H9 (cell line): ENCODE results near the gene ZFPM1. TPM values are rescaled to one million over a fixed set of nuclear protein-coding genes. Genes with fewer than 3 reads are reported as not detected.

Source experiments
- DNase-seq: peaks from one replicate; pipeline ENCODE4 v3.0.0-alpha.2; 2017
- H2AFZ ChIP-seq: one replicate; pipeline ENCODE4 v1.6.1; 2013; ENCODE audit warnings: mild to moderate bottlenecking, low read length, control low read depth, moderate library complexity
- H2AK5ac ChIP-seq: 2 replicates; pipeline ENCODE4 v1.6.1; 2013; ENCODE audit warnings: low read length, control low read depth, mixed read lengths; ENCODE audit not compliant: insufficient read length
- H2BK120ac ChIP-seq: one replicate; pipeline ENCODE4 v1.6.1; 2013; ENCODE audit warnings: low read depth, mild to moderate bottlenecking, low read length, control low read depth, inconsistent platforms; ENCODE audit not compliant: poor library complexity, severe bottlenecking
- H2BK12ac ChIP-seq: 2 replicates; pipeline ENCODE4 v1.6.1; 2013; ENCODE audit warnings: low read length, control low read depth, mixed read lengths, low read depth; ENCODE audit not compliant: insufficient read length
- H2BK15ac ChIP-seq: 2 replicates; pipeline ENCODE4 v1.6.1; 2013; ENCODE audit warnings: low read depth, low read length, control low read depth
- H2BK20ac ChIP-seq: one replicate; pipeline ENCODE4 v1.6.1; 2013; ENCODE audit warnings: low read depth, mild to moderate bottlenecking, low read length, control low read depth, inconsistent platforms; ENCODE audit not compliant: poor library complexity, severe bottlenecking
- H2BK5ac ChIP-seq: 2 replicates; pipeline ENCODE4 v1.6.1; 2013; ENCODE audit warnings: low read length, control low read depth, mixed read lengths; ENCODE audit not compliant: insufficient read length
- H3K14ac ChIP-seq: 2 replicates; pipeline ENCODE4 v1.6.1; 2013; ENCODE audit warnings: low read length, control low read depth; ENCODE audit not compliant: insufficient read depth
- H3K18ac ChIP-seq: 2 replicates; pipeline ENCODE4 v1.6.1; 2013; ENCODE audit warnings: low read depth, mild to moderate bottlenecking, mixed read lengths, low read length, control low read depth; ENCODE audit not compliant: insufficient read length
- H3K23ac ChIP-seq: 2 replicates; pipeline ENCODE4 v1.6.1; 2013; ENCODE audit warnings: low read length, control low read depth, mixed read lengths, low read depth; ENCODE audit not compliant: insufficient read length
- H3K23me2 ChIP-seq: 2 replicates; pipeline ENCODE4 v1.6.1; 2013; ENCODE audit warnings: low read depth, mild to moderate bottlenecking, mixed read lengths, low read length, control low read depth; ENCODE audit not compliant: insufficient read length, poor library complexity, severe bottlenecking
- H3K27ac ChIP-seq: 2 replicates; pipeline ENCODE4 v1.5.1; 2013; ENCODE audit warnings: low read length, control low read depth, mixed read lengths, low read depth; ENCODE audit not compliant: insufficient read length
- H3K27me3 ChIP-seq: 2 replicates; pipeline ENCODE4 v1.6.1; 2013; ENCODE audit warnings: low read length, control low read depth, inconsistent platforms; ENCODE audit not compliant: insufficient read depth
- H3K4ac ChIP-seq: 2 replicates; pipeline ENCODE4 v1.6.1; 2013; ENCODE audit warnings: low read depth, mild to moderate bottlenecking, control low read depth, inconsistent platforms, low read length, moderate library complexity
- H3K4me1 ChIP-seq: 2 replicates; pipeline ENCODE4 v1.6.1; 2013; ENCODE audit warnings: low read length, control low read depth, inconsistent platforms; ENCODE audit not compliant: insufficient read depth
- H3K4me2 ChIP-seq: 2 replicates; pipeline ENCODE4 v1.6.1; 2013; ENCODE audit warnings: low read length, control low read depth, mixed read lengths; ENCODE audit not compliant: insufficient read length, insufficient read depth
- H3K56ac ChIP-seq: 2 replicates; pipeline ENCODE4 v1.6.1; 2013; ENCODE audit warnings: low read depth, mild to moderate bottlenecking, mixed read lengths, low read length, control low read depth; ENCODE audit not compliant: insufficient read length
- H3K79me1 ChIP-seq: 2 replicates; pipeline ENCODE4 v1.6.1; 2013; ENCODE audit warnings: low read depth, mild to moderate bottlenecking, moderate library complexity, low read length, control low read depth, inconsistent platforms; ENCODE audit not compliant: insufficient read depth, poor library complexity, severe bottlenecking
- H3K79me2 ChIP-seq: 2 replicates; pipeline ENCODE4 v1.6.1; 2013; ENCODE audit warnings: low read length, control low read depth, inconsistent platforms; ENCODE audit not compliant: insufficient read depth
- H3K9ac ChIP-seq: 2 replicates; pipeline ENCODE4 v1.6.1; 2013; ENCODE audit warnings: low read length, control low read depth, mixed read lengths; ENCODE audit not compliant: insufficient read length; ENCODE audit errors: extremely low read depth
- H3K9me3 ChIP-seq: one replicate; pipeline ENCODE4 v1.6.1; 2013; ENCODE audit warnings: low read depth, low read length, inconsistent platforms; ENCODE audit not compliant: control insufficient read depth
- H3T11ph ChIP-seq: one replicate; pipeline ENCODE4 v1.6.1; 2013; ENCODE audit warnings: mild to moderate bottlenecking, low read length, control low read depth, inconsistent platforms
- H4K20me1 ChIP-seq: one replicate; pipeline ENCODE4 v1.6.1; 2013; ENCODE audit not compliant: control insufficient read depth, insufficient read length, insufficient read depth
- H4K5ac ChIP-seq: 2 replicates; pipeline ENCODE4 v1.6.1; 2013; ENCODE audit warnings: low read depth, mild to moderate bottlenecking, mixed read lengths, low read length, control low read depth; ENCODE audit not compliant: insufficient read length
- H4K8ac ChIP-seq: replicated peaks from 2 replicates; pipeline ENCODE4 v1.6.1; 2013; ENCODE audit warnings: low read length, control low read depth, mixed read lengths, low read depth; ENCODE audit not compliant: insufficient read length
- H4K91ac ChIP-seq: 2 replicates; pipeline ENCODE4 v1.6.1; 2013; ENCODE audit warnings: low read depth, mild to moderate bottlenecking, moderate library complexity, mixed read lengths, low read length, control low read depth; ENCODE audit not compliant: insufficient read length
- H3K27ac Mint-ChIP-seq, 3 experiments: 2 replicates in 2 of 3; 3 replicates in 1 of 3; pipeline ENCODE4 v1.8.0; 2020 to 2021; ENCODE audit warnings: mixed read lengths in 3 of 3, mild to moderate bottlenecking in 1 of 3, moderate library complexity in 1 of 3
- H3K27me3 Mint-ChIP-seq: 2 replicates; pipeline ENCODE4 v1.8.0; 2021; ENCODE audit warnings: low read depth, mild to moderate bottlenecking, moderate library complexity, mixed read lengths
- H3K36me3 Mint-ChIP-seq, 3 experiments: 2 replicates in 2 of 3; 3 replicates in 1 of 3; pipeline ENCODE4 v1.8.0; 2020 to 2021; ENCODE audit warnings: low read depth in 3 of 3, mixed read lengths in 3 of 3; ENCODE audit not compliant: insufficient read depth in 1 of 3
- H3K4me1 Mint-ChIP-seq, 2 experiments: 2 replicates each; pipeline ENCODE4 v1.8.0; 2020; ENCODE audit warnings: mixed read lengths in 2 of 2
- H3K4me3 Mint-ChIP-seq, 2 experiments: 2 replicates in 1 of 2; 3 replicates in 1 of 2; pipeline ENCODE4 v1.8.0; 2020 to 2021; ENCODE audit warnings: mild to moderate bottlenecking in 2 of 2, mixed read lengths in 2 of 2, moderate library complexity in 1 of 2
- H3K9me3 Mint-ChIP-seq, 2 experiments: 2 replicates in 1 of 2; 3 replicates in 1 of 2; pipeline ENCODE4 v1.8.0; 2020; ENCODE audit warnings: mild to moderate bottlenecking in 2 of 2, mixed read lengths in 2 of 2, moderate library complexity in 1 of 2
- WGBS: extraction: QIAGEN DNeasy Blood & Tissue Kit; methylation state at CpG from one replicate; pipeline ENCODE4 v1.1.7; 2013; ENCODE audit warnings: missing lambda C conversion rate, low lambda C conversion rate, mixed read lengths; ENCODE audit not compliant: insufficient read length; ENCODE audit errors: extremely low coverage; 5-methylcytosine and 5-hydroxymethylcytosine counted together
- total RNA-seq: library from RNA; stranded (reverse); gene quantifications from 2 replicates; pipeline ENCODE4 v1.2.1, GENCODE V29; 2021
- TF ChIP-seq, protein P1 (sequence below): fragments of 200-600 bp; sonication (generic); conservative IDR thresholded peaks from 3 replicates; pipeline ENCODE4 v1.8.0; 2021; ENCODE audit warnings: antibody characterized with exemption, mild to moderate bottlenecking

Gene ZFPM1
- total RNA-seq, 1 experiment from 2014 or later, result 3.6 TPM

DNA sequence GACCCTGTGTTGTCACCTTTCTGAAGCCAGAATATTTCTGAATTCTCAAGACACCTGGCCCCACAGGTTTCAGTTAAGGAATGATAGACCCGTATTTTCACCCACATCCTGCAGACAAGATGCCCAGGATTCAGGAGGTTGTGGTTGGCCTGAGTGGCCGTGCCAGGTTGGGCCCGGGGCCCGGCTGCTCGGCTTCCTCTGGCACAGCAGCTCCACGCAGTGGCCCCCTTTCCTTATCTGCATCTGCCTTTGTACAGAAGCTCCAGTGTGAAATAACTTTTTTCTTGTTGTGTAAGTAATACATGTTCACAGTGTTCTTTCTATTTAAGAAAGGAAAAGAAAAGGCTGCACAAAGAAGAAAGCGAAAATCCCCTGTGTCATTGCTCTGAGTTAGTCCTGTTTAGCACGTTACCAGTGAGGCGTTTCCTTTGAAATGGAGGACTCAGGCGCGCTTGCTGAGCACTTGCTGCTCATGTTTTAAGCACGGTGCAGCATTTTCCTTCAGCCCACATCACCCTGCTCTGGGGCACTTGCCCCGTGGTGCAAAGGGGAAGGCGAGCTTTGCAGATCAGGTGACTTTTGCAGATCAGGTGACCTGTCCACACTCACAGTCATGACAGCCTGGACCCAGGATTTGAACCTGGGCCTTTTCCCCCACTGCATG lies 130.0 kb downstream of the ZFPM1 start:
- H3K27ac ChIP-seq, result no peak overlapping the region
- H3T11ph ChIP-seq, result no peak overlapping the region
- no peaks in the 10 kb centered on the region for H4K20me1 ChIP-seq
- WGBS, result no CpG with 5 or more reads among the region's 14 CpGs
- Mint-ChIP-seq H3K27ac (peak overlapping the region in 2 of 3 experiments; percentile 35 to 44; a peak in 1 of 7 replicates), H3K9me3 (no peaks in the 10 kb centered on the region), H3K4me3 (no peak overlapping the region), H3K4me1 (no peaks in the 10 kb centered on the region), H3K27me3 (no peaks in the 10 kb centered on the region), H3K36me3 (peaks cover 20 to 71% (median 62%) of the 10 kb centered on the region in 3 experiments; a peak in 6 of 7 replicates)
- no peak overlapping the region for H4K91ac ChIP-seq
- H2BK15ac ChIP-seq, result no peak overlapping the region
- H3K4me1 ChIP-seq, result no peaks in the 10 kb centered on the region
- no peak overlapping the region for H2AK5ac ChIP-seq
- no peak overlapping the region for H2BK12ac ChIP-seq
- H3K79me1 ChIP-seq, result peaks cover 13% of the 10 kb centered on the region
- H3K23me2 ChIP-seq, result no peaks in the 10 kb centered on the region
- H3K56ac ChIP-seq, result no peak overlapping the region
- no peaks in the 10 kb centered on the region for H3K9me3 ChIP-seq
- no peak overlapping the region for H2AFZ ChIP-seq
- no peak overlapping the region for H2BK5ac ChIP-seq
- H3K14ac ChIP-seq, result no peak overlapping the region
- no peak overlapping the region for H3K4me2 ChIP-seq
- no peak overlapping the region for H3K4ac ChIP-seq
- TF ChIP-seq, protein P1, sequence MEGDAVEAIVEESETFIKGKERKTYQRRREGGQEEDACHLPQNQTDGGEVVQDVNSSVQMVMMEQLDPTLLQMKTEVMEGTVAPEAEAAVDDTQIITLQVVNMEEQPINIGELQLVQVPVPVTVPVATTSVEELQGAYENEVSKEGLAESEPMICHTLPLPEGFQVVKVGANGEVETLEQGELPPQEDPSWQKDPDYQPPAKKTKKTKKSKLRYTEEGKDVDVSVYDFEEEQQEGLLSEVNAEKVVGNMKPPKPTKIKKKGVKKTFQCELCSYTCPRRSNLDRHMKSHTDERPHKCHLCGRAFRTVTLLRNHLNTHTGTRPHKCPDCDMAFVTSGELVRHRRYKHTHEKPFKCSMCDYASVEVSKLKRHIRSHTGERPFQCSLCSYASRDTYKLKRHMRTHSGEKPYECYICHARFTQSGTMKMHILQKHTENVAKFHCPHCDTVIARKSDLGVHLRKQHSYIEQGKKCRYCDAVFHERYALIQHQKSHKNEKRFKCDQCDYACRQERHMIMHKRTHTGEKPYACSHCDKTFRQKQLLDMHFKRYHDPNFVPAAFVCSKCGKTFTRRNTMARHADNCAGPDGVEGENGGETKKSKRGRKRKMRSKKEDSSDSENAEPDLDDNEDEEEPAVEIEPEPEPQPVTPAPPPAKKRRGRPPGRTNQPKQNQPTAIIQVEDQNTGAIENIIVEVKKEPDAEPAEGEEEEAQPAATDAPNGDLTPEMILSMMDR, result no peak
- no peak overlapping the region for H2BK120ac ChIP-seq
- no peak overlapping the region for H4K5ac ChIP-seq
- H2BK20ac ChIP-seq, result no peak overlapping the region
- no peaks in the 10 kb centered on the region for H3K27me3 ChIP-seq
- no peak for DNase-seq
- no peak overlapping the region for H3K18ac ChIP-seq
- H3K9ac ChIP-seq, result no peak overlapping the region
- peaks cover 16% of the 10 kb centered on the region; the same call in 1 of the 2 replicates for H3K79me2 ChIP-seq
- no peak overlapping the region for H3K23ac ChIP-seq
- H4K8ac ChIP-seq, result no peak overlapping the region
